Measurements from ENCODE around the gene SORCS2. TPM values are rescaled to one million over a fixed set of nuclear protein-coding genes. Genes with fewer than 3 reads are reported as not detected.

Gene SORCS2
- total RNA-seq, 1 experiment from 2014 or later, result not detected

DNA sequence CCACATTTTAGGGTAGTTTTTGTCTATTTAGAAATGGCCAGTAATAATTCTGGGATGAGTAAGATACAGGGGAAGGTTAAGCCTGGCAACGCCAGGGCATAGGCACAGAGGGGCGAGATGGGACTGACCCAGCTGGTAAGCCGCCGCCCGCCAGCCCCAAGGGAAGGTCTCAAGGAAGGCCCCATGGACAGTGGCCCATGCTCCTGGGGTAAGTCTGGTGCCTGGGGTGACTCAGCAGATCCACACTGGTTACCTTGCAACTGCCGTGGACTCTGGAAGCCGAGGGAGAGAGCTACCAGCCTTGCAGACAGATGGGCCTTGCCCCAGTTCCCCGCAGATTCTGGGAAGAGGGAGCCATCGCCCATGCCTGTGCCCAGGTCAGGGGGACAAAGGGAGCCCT lies 567.9 kb downstream of the SORCS2 start:
- intact Hi-C loops (cut with micrococcal nuclease; ENCODE audit: unreplicated experiment), result no loop called here
- CTCF ChIA-PET, result no interaction called here

DNA sequence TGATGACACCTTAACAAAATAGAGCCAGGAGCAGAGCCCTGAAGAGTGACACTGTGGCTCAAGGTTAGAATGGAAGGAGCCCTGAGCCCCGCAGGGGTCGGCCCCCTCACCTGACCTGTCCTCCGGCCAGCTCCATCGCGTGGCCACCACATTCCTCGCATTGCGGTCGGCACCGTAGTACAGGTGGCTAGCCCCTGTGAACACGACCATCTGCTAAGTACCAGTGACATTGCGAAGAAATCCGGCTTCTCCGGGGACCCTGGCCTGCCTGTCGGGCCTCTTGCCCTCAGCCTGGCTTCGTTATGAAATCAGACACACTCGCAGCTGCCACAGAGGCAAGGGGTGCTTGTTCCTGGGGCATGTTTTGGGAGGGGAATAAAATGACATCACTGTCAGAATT lies 568.4 kb downstream of the SORCS2 start:
- Mint-ChIP-seq H3K27ac (ENCODE audit: unreplicated experiment) (no peak overlapping the region), H3K4me1 (ENCODE audit: low read depth, unreplicated experiment) (no peaks in the 10 kb centered on the region), H3K36me3 (ENCODE audit: insufficient read depth, unreplicated experiment) (peaks cover 29% of the 10 kb centered on the region), H3K27me3 (ENCODE audit: unreplicated experiment) (no peaks in the 10 kb centered on the region), H3K4me3 (ENCODE audit: low read depth, unreplicated experiment) (no peak overlapping the region), H3K9me3 (ENCODE audit: low read depth, unreplicated experiment) (no peaks in the 10 kb centered on the region)
- CTCF ChIA-PET, result no interaction called here
- TF ChIP-seq, protein P1, sequence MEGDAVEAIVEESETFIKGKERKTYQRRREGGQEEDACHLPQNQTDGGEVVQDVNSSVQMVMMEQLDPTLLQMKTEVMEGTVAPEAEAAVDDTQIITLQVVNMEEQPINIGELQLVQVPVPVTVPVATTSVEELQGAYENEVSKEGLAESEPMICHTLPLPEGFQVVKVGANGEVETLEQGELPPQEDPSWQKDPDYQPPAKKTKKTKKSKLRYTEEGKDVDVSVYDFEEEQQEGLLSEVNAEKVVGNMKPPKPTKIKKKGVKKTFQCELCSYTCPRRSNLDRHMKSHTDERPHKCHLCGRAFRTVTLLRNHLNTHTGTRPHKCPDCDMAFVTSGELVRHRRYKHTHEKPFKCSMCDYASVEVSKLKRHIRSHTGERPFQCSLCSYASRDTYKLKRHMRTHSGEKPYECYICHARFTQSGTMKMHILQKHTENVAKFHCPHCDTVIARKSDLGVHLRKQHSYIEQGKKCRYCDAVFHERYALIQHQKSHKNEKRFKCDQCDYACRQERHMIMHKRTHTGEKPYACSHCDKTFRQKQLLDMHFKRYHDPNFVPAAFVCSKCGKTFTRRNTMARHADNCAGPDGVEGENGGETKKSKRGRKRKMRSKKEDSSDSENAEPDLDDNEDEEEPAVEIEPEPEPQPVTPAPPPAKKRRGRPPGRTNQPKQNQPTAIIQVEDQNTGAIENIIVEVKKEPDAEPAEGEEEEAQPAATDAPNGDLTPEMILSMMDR (IDR thresholded peaks at IDR 0.05; ENCODE audit: unreplicated experiment), result no peak
- no TSS peak for BruUV-seq (replicated peaks)
- intact Hi-C loops (cut with micrococcal nuclease; ENCODE audit: unreplicated experiment), result no loop called here
- no peak for DNase-seq

More for the DNA sequence above, 567.9 kb downstream of the SORCS2 start:
- TF ChIP-seq, protein P1 (IDR thresholded peaks at IDR 0.05; ENCODE audit: unreplicated experiment), result no peak
- Mint-ChIP-seq H3K27me3 (ENCODE audit: unreplicated experiment) (no peaks in the 10 kb centered on the region), H3K27ac (ENCODE audit: unreplicated experiment) (no peak overlapping the region), H3K36me3 (ENCODE audit: insufficient read depth, unreplicated experiment) (peaks cover 30% of the 10 kb centered on the region), H3K4me3 (ENCODE audit: low read depth, unreplicated experiment) (no peak overlapping the region), H3K9me3 (ENCODE audit: low read depth, unreplicated experiment) (no peaks in the 10 kb centered on the region), H3K4me1 (ENCODE audit: low read depth, unreplicated experiment) (no peaks in the 10 kb centered on the region)
- BruUV-seq (replicated peaks), result no TSS peak
- DNase-seq, result no peak

DNA sequence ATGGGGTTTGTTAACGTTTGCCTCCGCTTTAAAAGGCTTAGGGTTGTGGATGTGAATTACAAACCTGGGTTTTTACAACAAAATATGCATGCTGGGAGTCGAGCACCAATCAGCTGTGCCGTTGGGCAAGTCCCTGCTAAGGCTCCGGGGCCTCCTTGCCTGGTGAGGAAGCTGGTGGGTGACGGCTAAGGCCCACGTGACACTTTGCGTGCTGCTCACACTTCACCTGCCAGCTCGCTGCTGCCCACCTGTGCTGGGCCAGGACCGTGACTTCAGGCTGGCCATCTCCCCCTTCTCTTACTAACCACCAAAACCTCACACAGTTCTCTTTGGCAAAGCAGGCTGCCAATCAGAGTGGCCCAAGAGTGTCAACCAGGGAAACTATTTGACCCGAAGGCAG lies 569.0 kb downstream of the SORCS2 start:
- Mint-ChIP-seq H3K36me3 (ENCODE audit: insufficient read depth, unreplicated experiment) (peaks cover 23% of the 10 kb centered on the region), H3K27me3 (ENCODE audit: unreplicated experiment) (no peaks in the 10 kb centered on the region), H3K9me3 (ENCODE audit: low read depth, unreplicated experiment) (no peaks in the 10 kb centered on the region), H3K4me1 (ENCODE audit: low read depth, unreplicated experiment) (no peaks in the 10 kb centered on the region), H3K4me3 (ENCODE audit: low read depth, unreplicated experiment) (no peak overlapping the region), H3K27ac (ENCODE audit: unreplicated experiment) (no peak overlapping the region)
- intact Hi-C loops (cut with micrococcal nuclease; ENCODE audit: unreplicated experiment), result no loop called here
- CTCF ChIA-PET, result interaction anchor here (0.7 kb wide), 1 partner anchor 54 kb away, joined by 3 read pairs; no protein-coding TSS in a partner anchor
- TF ChIP-seq, protein P1 (IDR thresholded peaks at IDR 0.05; ENCODE audit: unreplicated experiment), result no peak
- no TSS peak for BruUV-seq (replicated peaks)
- DNase-seq, result no peak

DNA sequence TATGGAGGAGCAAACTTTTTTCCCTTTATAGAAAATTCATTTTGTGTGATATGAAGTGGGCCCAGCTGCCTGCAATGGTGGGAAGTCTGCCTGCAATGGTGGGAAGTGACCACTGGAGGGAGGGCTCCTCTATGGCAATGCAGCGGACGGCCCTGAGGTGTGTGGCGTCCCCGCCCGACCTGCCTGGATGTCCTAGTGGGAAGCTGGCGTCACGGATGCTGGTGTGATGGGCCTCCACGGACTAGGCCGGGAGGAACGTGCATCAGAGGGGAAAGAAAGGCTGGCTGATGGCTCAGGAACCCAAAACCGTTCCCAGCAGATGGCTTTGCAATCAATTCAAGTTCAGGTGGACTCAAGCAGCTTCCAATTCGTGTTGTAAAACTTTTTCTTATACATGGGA lies 569.4 kb downstream of the SORCS2 start:
- BruUV-seq (replicated peaks), result no TSS peak
- H3K27me3 Mint-ChIP-seq (ENCODE audit: unreplicated experiment), result no peaks in the 10 kb centered on the region
- H3K27ac Mint-ChIP-seq (ENCODE audit: unreplicated experiment), result no peak overlapping the region
- TF ChIP-seq, protein P1 (IDR thresholded peaks at IDR 0.05; ENCODE audit: unreplicated experiment), result peak; percentile 50
- CTCF ChIA-PET, result interaction anchor here (0.7 kb wide), 1 partner anchor 55 kb away, joined by 3 read pairs; no protein-coding TSS in a partner anchor
- DNase-seq, result peak; percentile 18
- no peak overlapping the region for H3K4me3 Mint-ChIP-seq (ENCODE audit: low read depth, unreplicated experiment)
- no peaks in the 10 kb centered on the region for H3K4me1 Mint-ChIP-seq (ENCODE audit: low read depth, unreplicated experiment)
- intact Hi-C loops (cut with micrococcal nuclease; ENCODE audit: unreplicated experiment), result no loop called here
- H3K36me3 Mint-ChIP-seq (ENCODE audit: insufficient read depth, unreplicated experiment), result peaks cover 21% of the 10 kb centered on the region
- no peaks in the 10 kb centered on the region for H3K9me3 Mint-ChIP-seq (ENCODE audit: low read depth, unreplicated experiment)
